H1 (cell line): ENCODE data around the gene FAM162A. TPM values are rescaled to one million over a fixed set of nuclear protein-coding genes. Genes with fewer than 3 reads are reported as not detected.

Source experiments
- polyA plus RNA-seq, 7 experiments: library from polyadenylated mRNA; depleted of rRNA in 3 of 7; stranded (reverse) in 5 of 7; unstranded in 2 of 7; fragments of >200 nt in 5 of 7; fragments of 200-250 nt in 2 of 7; gene quantifications; 1 replicate in 5 of 7; 2 replicates in 1 of 7; 4 replicates in 1 of 7; pipeline versions ENCODE4 v1.2.1 to v1.2.3, GENCODE V29; 2011 to 2013; ENCODE audit warnings: missing spikeins in 2 of 7, mixed read lengths in 2 of 7
- total RNA-seq: library from RNA; stranded (reverse); fragmentation: NEBNext Ultra II Directional; extraction: Animal tissue kit (Norgen Biotek cat#: 25700); gene quantifications from 2 replicates; pipeline ENCODE4 v1.2.1, GENCODE V29; 2021
- TF ChIP-seq, protein P1 (sequence below): fragments of 300-600 bp; sonication (generic); IDR thresholded peaks from 2 replicates; pipeline ENCODE4 v1.7.1; 2012; ENCODE audit warnings: low read length, moderate library complexity, mild to moderate bottlenecking, inconsistent platforms; ENCODE audit not compliant: insufficient replicate concordance

The FAM162A gene
- total and polyA plus RNA-seq, 2 of the 8 experiments (the other 6 are each of a cell fraction or from before 2014, with no cell fraction given), result 38.2 to 59.7 TPM

DNA sequence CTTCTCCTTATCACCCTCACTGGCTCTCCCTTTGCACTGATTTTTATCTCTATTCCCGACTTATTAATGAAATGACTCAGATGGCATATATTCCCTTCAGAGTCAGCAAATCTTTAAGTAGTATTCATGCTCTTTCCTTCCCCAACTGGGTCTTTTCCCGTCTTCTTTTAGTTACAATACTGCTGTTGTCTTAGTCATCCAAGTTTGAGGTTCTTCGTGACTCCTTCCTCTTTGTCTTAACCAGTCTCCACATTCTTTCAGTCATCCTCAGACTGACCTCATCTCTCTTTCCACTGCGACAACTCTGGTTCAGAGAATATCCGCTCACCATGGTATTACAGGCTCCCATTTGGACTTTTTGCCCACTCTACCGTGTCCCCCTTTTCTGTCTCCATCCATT lies 19.5 kb downstream of the FAM162A start (continued):
- TF ChIP-seq, protein P1, sequence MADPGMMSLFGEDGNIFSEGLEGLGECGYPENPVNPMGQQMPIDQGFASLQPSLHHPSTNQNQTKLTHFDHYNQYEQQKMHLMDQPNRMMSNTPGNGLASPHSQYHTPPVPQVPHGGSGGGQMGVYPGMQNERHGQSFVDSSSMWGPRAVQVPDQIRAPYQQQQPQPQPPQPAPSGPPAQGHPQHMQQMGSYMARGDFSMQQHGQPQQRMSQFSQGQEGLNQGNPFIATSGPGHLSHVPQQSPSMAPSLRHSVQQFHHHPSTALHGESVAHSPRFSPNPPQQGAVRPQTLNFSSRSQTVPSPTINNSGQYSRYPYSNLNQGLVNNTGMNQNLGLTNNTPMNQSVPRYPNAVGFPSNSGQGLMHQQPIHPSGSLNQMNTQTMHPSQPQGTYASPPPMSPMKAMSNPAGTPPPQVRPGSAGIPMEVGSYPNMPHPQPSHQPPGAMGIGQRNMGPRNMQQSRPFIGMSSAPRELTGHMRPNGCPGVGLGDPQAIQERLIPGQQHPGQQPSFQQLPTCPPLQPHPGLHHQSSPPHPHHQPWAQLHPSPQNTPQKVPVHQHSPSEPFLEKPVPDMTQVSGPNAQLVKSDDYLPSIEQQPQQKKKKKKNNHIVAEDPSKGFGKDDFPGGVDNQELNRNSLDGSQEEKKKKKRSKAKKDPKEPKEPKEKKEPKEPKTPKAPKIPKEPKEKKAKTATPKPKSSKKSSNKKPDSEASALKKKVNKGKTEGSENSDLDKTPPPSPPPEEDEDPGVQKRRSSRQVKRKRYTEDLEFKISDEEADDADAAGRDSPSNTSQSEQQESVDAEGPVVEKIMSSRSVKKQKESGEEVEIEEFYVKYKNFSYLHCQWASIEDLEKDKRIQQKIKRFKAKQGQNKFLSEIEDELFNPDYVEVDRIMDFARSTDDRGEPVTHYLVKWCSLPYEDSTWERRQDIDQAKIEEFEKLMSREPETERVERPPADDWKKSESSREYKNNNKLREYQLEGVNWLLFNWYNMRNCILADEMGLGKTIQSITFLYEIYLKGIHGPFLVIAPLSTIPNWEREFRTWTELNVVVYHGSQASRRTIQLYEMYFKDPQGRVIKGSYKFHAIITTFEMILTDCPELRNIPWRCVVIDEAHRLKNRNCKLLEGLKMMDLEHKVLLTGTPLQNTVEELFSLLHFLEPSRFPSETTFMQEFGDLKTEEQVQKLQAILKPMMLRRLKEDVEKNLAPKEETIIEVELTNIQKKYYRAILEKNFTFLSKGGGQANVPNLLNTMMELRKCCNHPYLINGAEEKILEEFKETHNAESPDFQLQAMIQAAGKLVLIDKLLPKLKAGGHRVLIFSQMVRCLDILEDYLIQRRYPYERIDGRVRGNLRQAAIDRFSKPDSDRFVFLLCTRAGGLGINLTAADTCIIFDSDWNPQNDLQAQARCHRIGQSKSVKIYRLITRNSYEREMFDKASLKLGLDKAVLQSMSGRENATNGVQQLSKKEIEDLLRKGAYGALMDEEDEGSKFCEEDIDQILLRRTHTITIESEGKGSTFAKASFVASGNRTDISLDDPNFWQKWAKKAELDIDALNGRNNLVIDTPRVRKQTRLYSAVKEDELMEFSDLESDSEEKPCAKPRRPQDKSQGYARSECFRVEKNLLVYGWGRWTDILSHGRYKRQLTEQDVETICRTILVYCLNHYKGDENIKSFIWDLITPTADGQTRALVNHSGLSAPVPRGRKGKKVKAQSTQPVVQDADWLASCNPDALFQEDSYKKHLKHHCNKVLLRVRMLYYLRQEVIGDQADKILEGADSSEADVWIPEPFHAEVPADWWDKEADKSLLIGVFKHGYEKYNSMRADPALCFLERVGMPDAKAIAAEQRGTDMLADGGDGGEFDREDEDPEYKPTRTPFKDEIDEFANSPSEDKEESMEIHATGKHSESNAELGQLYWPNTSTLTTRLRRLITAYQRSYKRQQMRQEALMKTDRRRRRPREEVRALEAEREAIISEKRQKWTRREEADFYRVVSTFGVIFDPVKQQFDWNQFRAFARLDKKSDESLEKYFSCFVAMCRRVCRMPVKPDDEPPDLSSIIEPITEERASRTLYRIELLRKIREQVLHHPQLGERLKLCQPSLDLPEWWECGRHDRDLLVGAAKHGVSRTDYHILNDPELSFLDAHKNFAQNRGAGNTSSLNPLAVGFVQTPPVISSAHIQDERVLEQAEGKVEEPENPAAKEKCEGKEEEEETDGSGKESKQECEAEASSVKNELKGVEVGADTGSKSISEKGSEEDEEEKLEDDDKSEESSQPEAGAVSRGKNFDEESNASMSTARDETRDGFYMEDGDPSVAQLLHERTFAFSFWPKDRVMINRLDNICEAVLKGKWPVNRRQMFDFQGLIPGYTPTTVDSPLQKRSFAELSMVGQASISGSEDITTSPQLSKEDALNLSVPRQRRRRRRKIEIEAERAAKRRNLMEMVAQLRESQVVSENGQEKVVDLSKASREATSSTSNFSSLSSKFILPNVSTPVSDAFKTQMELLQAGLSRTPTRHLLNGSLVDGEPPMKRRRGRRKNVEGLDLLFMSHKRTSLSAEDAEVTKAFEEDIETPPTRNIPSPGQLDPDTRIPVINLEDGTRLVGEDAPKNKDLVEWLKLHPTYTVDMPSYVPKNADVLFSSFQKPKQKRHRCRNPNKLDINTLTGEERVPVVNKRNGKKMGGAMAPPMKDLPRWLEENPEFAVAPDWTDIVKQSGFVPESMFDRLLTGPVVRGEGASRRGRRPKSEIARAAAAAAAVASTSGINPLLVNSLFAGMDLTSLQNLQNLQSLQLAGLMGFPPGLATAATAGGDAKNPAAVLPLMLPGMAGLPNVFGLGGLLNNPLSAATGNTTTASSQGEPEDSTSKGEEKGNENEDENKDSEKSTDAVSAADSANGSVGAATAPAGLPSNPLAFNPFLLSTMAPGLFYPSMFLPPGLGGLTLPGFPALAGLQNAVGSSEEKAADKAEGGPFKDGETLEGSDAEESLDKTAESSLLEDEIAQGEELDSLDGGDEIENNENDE, result no peak
